GM10847 (cell line): ENCODE results near the gene WHRN.

Experiments
- POLR2A ChIP-seq: IDR thresholded peaks from 2 replicates; pipeline ENCODE4 v1.6.1; 2011; ENCODE audit not compliant: insufficient read length; ENCODE audit errors: extremely low read depth

The WHRN gene

GRCh38 chr9:114522847-114523246 is 17.6 kb upstream of the WHRN start:
- TF ChIP-seq POLR2A = no peak

- no peak for TF ChIP-seq POLR2A
Measured at GRCh38 chr9:114522286-114522685, 17.0 kb upstream of the WHRN start.

GRCh38 chr9:114521846-114522245 is 16.6 kb upstream of the WHRN start:
- TF ChIP-seq POLR2A = no peak

- TF ChIP-seq POLR2A = no peak
Measured at GRCh38 chr9:114518599-114519022, 13.3 kb upstream of the WHRN start.

GRCh38 chr9:114518120-114518519 is 12.8 kb upstream of the WHRN start:
- no peak for TF ChIP-seq POLR2A

GRCh38 chr9:114516913-114517312 is 11.6 kb upstream of the WHRN start:
- TF ChIP-seq POLR2A = no peak

- TF ChIP-seq POLR2A = no peak
Measured at GRCh38 chr9:114515528-114515927, 10.3 kb upstream of the WHRN start.

GRCh38 chr9:114513959-114514267 is 8.6 kb upstream of the WHRN start:
- no peak for TF ChIP-seq POLR2A

- no peak for TF ChIP-seq POLR2A
Measured at GRCh38 chr9:114513055-114513958, 8.0 kb upstream of the WHRN start.

GRCh38 chr9:114511978-114512874 is 7.0 kb upstream of the WHRN start:
- TF ChIP-seq POLR2A = no peak

- no peak for TF ChIP-seq POLR2A
Measured at GRCh38 chr9:114507726-114508125, 2.5 kb upstream of the WHRN start.

GRCh38 chr9:114506082-114506390 is 763 bp upstream of the WHRN start:
- no peak for TF ChIP-seq POLR2A

- TF ChIP-seq POLR2A = no peak
Measured at GRCh38 chr9:114504341-114505186, 709 bp downstream of the WHRN start.

GRCh38 chr9:114503522-114504340 is 1.5 kb downstream of the WHRN start:
- no peak for TF ChIP-seq POLR2A
